ENCODE data around the gene CUX1.

- TF ChIP-seq CTCF (IDR thresholded peaks at IDR 0.05), result no peak
- no peak for TF ChIP-seq POLR2A (IDR thresholded peaks at IDR 0.05)
These were observed 11.0 kb downstream of the CUX1 start for GRCh38 chr7:101828301-101829020.

All from body of pancreas (tissue), 4 donors.